ENCODE data around the gene ZNF57. TPM values are rescaled to one million over a fixed set of nuclear protein-coding genes. Genes with fewer than 3 reads are reported as not detected.
A peak's percentile ranks its signal among the peaks of the same experiment; 100 is the strongest.
"Not testable (repeated sequence)": the region's sequence is repeated elsewhere in the genome, so short reads cannot be mapped to it uniquely, and the experiment has no call there.

ZNF57 gene
- 2.1 and 5.8 TPM in 2 replicates for total RNA-seq

- DNase-seq (ENCODE audit: extremely low read depth, low read depth, low spot score): peak; percentile 94
These were observed at the start of gene ZNF57 for GRCh38 chr19:2900296-2901252. Gene ZNF57, plus strand, starts transcription at chr19:2900928. Its CDS starts 118 bp downstream, at chr19:2901046.

GRCh38 chr19:2852598-2852997, 48.1 kb upstream of the ZNF57 start:
- DNase-seq (ENCODE audit: extremely low read depth, low read depth, low spot score): no peak

GRCh38 chr19:2853015-2853606, 47.6 kb upstream of the ZNF57 start:
- DNase-seq (ENCODE audit: extremely low read depth, low read depth, low spot score): no peak

DNA sequence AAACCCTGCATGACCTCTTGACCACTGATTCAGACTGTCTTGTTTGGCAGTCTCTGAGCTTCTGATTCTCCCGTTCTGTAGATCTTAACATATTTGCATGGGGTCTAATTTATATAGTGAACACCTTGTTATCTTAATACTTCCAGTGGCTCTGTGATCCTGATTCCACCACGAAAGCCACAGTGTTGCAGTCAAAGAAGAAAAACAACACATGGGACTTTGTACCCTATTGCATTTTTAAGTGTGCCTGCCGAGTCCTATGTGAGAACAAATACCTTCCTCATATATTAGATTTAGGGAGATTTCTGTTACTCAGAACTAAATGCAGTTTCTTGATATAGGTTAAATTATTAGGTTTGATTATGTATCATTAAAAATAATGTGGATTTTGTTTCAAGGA, 45.9 kb upstream of the ZNF57 start:
- no peak for DNase-seq (ENCODE audit: extremely low read depth, low read depth, low spot score)

DNA sequence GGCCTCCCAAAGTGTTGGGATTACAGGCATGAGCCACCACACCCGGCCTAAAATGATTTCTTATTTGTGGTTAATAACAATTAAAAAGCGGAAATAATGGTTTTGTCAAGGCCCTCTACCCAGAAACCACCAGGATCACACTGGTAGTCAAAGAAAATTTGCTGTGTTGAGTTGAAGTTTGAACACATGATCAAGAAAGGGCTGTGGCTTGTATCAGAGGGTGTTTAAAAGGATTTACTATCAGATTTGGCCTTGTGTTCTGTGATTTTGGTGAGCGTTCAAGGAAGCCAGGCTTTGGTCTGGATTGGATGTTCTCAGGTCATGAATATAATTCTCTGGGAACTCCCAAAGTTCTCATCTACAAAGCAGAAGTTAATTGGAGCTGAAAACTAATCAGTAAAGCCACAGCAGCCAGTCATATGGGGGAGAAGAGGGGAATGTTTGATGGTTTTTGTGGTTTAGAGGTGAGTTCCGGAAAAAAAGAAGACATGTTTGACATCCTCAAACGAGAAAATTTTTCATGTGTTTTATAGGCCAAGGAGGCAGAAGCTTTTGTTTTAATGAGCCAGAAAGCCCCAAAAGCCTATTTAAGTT, 44.2 kb upstream of the ZNF57 start:
- DNase-seq (ENCODE audit: extremely low read depth, low read depth, low spot score): no peak

- DNase-seq (ENCODE audit: extremely low read depth, low read depth, low spot score): no peak
These were observed 41.9 kb upstream of the ZNF57 start for GRCh38 chr19:2858864-2859263.

DNA sequence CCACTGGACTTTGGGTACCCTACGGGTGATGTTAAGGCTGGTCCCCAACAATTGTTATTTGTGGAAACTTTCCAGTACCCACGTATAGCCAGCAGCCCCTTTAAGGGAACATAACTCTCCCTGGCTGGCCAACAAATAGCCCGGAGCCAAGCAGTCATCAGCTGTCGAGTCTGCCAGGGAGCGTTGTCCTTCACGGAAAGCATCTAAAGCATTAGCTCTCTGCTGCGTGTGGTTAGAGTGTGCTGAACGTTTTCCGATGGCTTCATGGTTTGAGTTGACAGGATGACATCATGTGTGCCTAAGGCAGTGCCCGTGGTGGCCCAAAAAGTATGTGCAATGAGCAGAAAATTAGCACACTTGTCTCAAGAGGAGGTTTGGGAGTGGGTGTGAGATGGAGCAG, 36.9 kb upstream of the ZNF57 start:
- DNase-seq (ENCODE audit: extremely low read depth, low read depth, low spot score): no peak

DNA sequence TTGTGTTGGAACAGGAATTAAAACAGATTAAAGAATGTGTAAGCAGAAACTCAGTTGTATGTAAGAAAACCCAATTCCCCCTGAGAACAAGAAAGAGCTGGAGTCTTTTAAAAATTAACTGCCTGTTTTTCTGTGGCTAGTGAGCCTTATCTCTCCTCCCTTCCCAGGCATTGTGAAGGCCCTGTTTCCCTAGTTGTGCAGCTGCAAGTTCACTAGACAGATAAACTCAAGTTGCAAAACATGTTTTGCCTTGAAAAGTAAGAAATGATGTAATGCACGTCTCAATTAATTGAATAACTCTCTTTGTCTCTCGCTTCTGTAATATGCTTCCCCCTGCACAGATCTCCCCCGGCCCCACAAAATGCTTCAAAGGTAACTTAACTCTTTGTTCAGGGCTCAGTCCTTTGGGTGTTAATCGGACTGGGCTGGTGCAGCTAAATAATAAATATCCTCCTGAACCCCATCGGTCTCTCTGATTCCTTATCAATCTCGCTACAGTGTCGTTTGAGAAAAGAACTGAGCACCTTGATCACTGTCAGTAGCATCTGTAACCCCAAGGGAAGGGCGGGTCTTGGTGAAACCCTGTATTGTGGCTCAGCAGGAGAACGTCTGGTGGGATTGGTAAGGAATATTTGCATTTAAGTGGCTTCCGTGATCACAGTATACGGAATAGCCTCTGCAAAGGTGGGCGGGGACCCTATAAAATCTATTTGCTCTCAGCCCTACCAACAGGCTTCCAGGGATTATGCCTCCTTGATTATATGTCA, 35.2 kb upstream of the ZNF57 start:
- no peak for DNase-seq (ENCODE audit: extremely low read depth, low read depth, low spot score)

- DNase-seq (ENCODE audit: extremely low read depth, low read depth, low spot score): no peak
These were observed 34.2 kb upstream of the ZNF57 start for GRCh38 chr19:2866495-2867024.

GRCh38 chr19:2867025-2867991, 33.4 kb upstream of the ZNF57 start, which contains the start of gene ZNF556:
Gene ZNF556, plus strand, starts transcription at chr19:2867335. Its CDS starts 87 bp downstream, at chr19:2867422.
- no peak for DNase-seq (ENCODE audit: extremely low read depth, low read depth, low spot score)

- DNase-seq (ENCODE audit: extremely low read depth, low read depth, low spot score): no peak
These were observed 31.1 kb upstream of the ZNF57 start for GRCh38 chr19:2869618-2870017.

- DNase-seq (ENCODE audit: extremely low read depth, low read depth, low spot score): not testable (repeated sequence)
These were observed 28.6 kb upstream of the ZNF57 start for GRCh38 chr19:2872175-2872574.

- no peak for DNase-seq (ENCODE audit: extremely low read depth, low read depth, low spot score)
These were observed 23.1 kb upstream of the ZNF57 start for GRCh38 chr19:2877398-2878331.

- no peak for DNase-seq (ENCODE audit: extremely low read depth, low read depth, low spot score)
These were observed 16.9 kb upstream of the ZNF57 start for GRCh38 chr19:2883686-2884439.

- DNase-seq (ENCODE audit: extremely low read depth, low read depth, low spot score): no peak
These were observed 15.0 kb upstream of the ZNF57 start for GRCh38 chr19:2885736-2886135.

- DNase-seq (ENCODE audit: extremely low read depth, low read depth, low spot score): peak; percentile 73
These were observed 13.3 kb upstream of the ZNF57 start for GRCh38 chr19:2887391-2887914.

GRCh38 chr19:2888731-2889224, 11.9 kb upstream of the ZNF57 start:
- DNase-seq (ENCODE audit: extremely low read depth, low read depth, low spot score): no peak

All from glomerular endothelial cell (primary cell).